K562 (cell line): ENCODE results near the gene GIGYF1. TPM values are rescaled to one million over a fixed set of nuclear protein-coding genes. Genes with fewer than 3 reads are reported as not detected.

ENCODE experiments used
- ATAC-seq: fragments of 200-7000 bp; cut with Tn5 transposase; 3 replicates; pipeline ENCODE4 v1.9.1; 2020; ENCODE audit warnings: moderate library complexity
- BruUV-seq: library from RNA; stranded (reverse); fragments of 400-500 nt; replicated peaks from 2 replicates; lab custom pipeline; 2021; lab: Mats Ljungman, UMichigan
- CTCF ChIA-PET: fragments of 300-600 bp; formaldehyde crosslinking; extraction: SDS; loops from one replicate; lab custom pipeline; 2021; ENCODE audit warnings: low intra/inter-chr PET ratio; lab: Yijun Ruan, JAX
- POLR2A ChIA-PET: fragments of 300-600, 350-650 bp; sonication (Branson Sonifier 250); formaldehyde crosslinking; extraction: SDS; loops from one replicate; lab custom pipeline; 2021; ENCODE audit warnings: antibody characterized with exemption, inconsistent platforms; lab: Yijun Ruan, JAX
- DNase-seq, 4 experiments: peaks; one replicate each; pipeline versions ENCODE4 v3.0.0 to v3.0.0-alpha.2; 2011 to 2018; ENCODE audit warnings: low spot score in 3 of 4, mixed read lengths in 3 of 4; ENCODE audit errors: extremely low read depth in 1 of 4
- FAIRE-seq: peaks from 2 replicates; lab custom pipeline; 2011; peaks lifted over from hg19 to GRCh38; lab: Jason Lieb, UNC
- H2AFZ ChIP-seq: 2 replicates; pipeline ENCODE4 v1.6.0; 2011; ENCODE audit warnings: low read depth, low read length, control low read depth, inconsistent platforms
- H3K27ac ChIP-seq: fragments of 200-600 bp; 3 replicates; pipeline ENCODE4 v1.8.0; 2011; ENCODE audit warnings: low read depth, mild to moderate bottlenecking, control low read depth, inconsistent platforms, low read length, moderate library complexity, mixed read lengths; ENCODE audit errors: extremely low read depth
- H3K27me3 ChIP-seq, 2 experiments: fragments of 300-600 bp in 1 of 2; 2 replicates in 1 of 2; 3 replicates in 1 of 2; pipeline versions ENCODE4 v1.6.0 to v1.8.0; 2011; ENCODE audit warnings: inconsistent platforms in 2 of 2, low read length in 2 of 2, mild to moderate bottlenecking in 1 of 2, mixed read lengths in 1 of 2, moderate library complexity in 1 of 2; ENCODE audit not compliant: control insufficient read depth in 2 of 2, insufficient read depth in 2 of 2
- H3K36me3 ChIP-seq: fragments of 300-600 bp; 3 replicates; pipeline ENCODE4 v1.8.0; 2011; ENCODE audit warnings: mild to moderate bottlenecking, low read length, inconsistent platforms; ENCODE audit not compliant: control insufficient read depth, insufficient read depth
- H3K4me1 ChIP-seq, 2 experiments: fragments of 200-600 bp in 1 of 2; replicated peaks in 1 of 2; 2 replicates in 1 of 2; 3 replicates in 1 of 2; pipeline versions ENCODE4 v1.5.1 to v1.8.0; 2011; ENCODE audit warnings: inconsistent platforms in 2 of 2, low read length in 2 of 2, mild to moderate bottlenecking in 1 of 2, mixed read lengths in 1 of 2, moderate library complexity in 1 of 2; ENCODE audit not compliant: control insufficient read depth in 2 of 2, insufficient read depth in 2 of 2
- H3K4me2 ChIP-seq: 2 replicates; pipeline ENCODE4 v1.6.1; 2011; ENCODE audit warnings: low read length, control low read depth, inconsistent platforms, mixed read lengths; ENCODE audit not compliant: insufficient read depth
- H3K4me3 ChIP-seq: fragments of 200-600 bp; sonication (generic), shearing (Covaris generic); 2 replicates; pipeline ENCODE4 v1.5.1; 2016; ENCODE audit warnings: control low read depth, inconsistent platforms
- H3K79me2 ChIP-seq: fragments of 200-600 bp; 3 replicates; pipeline ENCODE4 v1.8.0; 2011; ENCODE audit warnings: low read length, inconsistent platforms; ENCODE audit not compliant: control insufficient read depth, insufficient read depth
- H3K9ac ChIP-seq, 2 experiments: 2 replicates each; pipeline versions ENCODE4 v1.6.0 to v1.6.1; 2011; ENCODE audit warnings: low read depth in 2 of 2, low read length in 2 of 2, control low read depth in 1 of 2, inconsistent platforms in 1 of 2, mild to moderate bottlenecking in 1 of 2, mixed read lengths in 1 of 2; ENCODE audit not compliant: insufficient read depth in 1 of 2
- H3K9me1 ChIP-seq: one replicate; pipeline ENCODE4 v1.6.0; 2011; ENCODE audit warnings: inconsistent platforms, mild to moderate bottlenecking, low read length, moderate library complexity; ENCODE audit not compliant: control insufficient read depth, insufficient read depth
- H3K9me3 ChIP-seq: replicated peaks from 2 replicates; pipeline ENCODE4 v1.5.1; 2011; ENCODE audit warnings: low read depth, low read length, inconsistent platforms; ENCODE audit not compliant: control insufficient read depth, insufficient read depth
- H4K20me1 ChIP-seq: replicated peaks from 2 replicates; pipeline ENCODE4 v1.6.1; 2011; ENCODE audit warnings: low read length, inconsistent platforms, mixed read lengths; ENCODE audit not compliant: control insufficient read depth, insufficient read depth
- BCOR ChIP-seq: fragments of 450-650 bp; IDR thresholded peaks from 2 replicates; pipeline ENCODE4 v1.6.1; 2016
- EP400 ChIP-seq: fragments of 450-650 bp; IDR thresholded peaks from 2 replicates; pipeline ENCODE4 v1.6.1; 2017; ENCODE audit warnings: antibody characterized with exemption, mild to moderate bottlenecking, moderate library complexity
- ETS2 ChIP-seq: IDR thresholded peaks from 2 replicates; pipeline ENCODE4 v1.6.1; 2016; ENCODE audit warnings: borderline replicate concordance, missing genetic modification characterization, mild to moderate bottlenecking, moderate library complexity, missing compliant biosample characterization; ENCODE audit not compliant: poor library complexity, severe bottlenecking
- FOS ChIP-seq: IDR thresholded peaks from 3 replicates; pipeline ENCODE4 v1.6.1; 2011; ENCODE audit not compliant: insufficient read length; ENCODE audit errors: extremely low read depth
- FOXA3 ChIP-seq, 2 experiments: fragments of 450-650 bp in 1 of 2; sonication (generic) in 1 of 2; formaldehyde crosslinking; IDR thresholded peaks in 1 of 2; conservative IDR thresholded peaks in 1 of 2; 2 replicates each; pipeline versions ENCODE4 v1.4.0 to v1.8.0; 2020 to 2022; ENCODE audit warnings: mild to moderate bottlenecking in 2 of 2, missing genetic modification reagents in 1 of 2
- HNRNPL ChIP-seq: fragments of 200-400 bp; formaldehyde crosslinking; IDR thresholded peaks from 2 replicates; pipeline ENCODE4 v1.6.1; 2017; ENCODE audit warnings: low read depth, mild to moderate bottlenecking, low read length
- KAT8 ChIP-seq: fragments of 450-650 bp; IDR thresholded peaks from 2 replicates; pipeline ENCODE4 v1.6.1; 2016; ENCODE audit warnings: low read depth, mild to moderate bottlenecking
- LARP7 ChIP-seq: fragments of 450-650 bp; IDR thresholded peaks from 2 replicates; pipeline ENCODE4 v1.6.1; 2016
- MEF2D ChIP-seq: conservative IDR thresholded peaks from 2 replicates; pipeline ENCODE4 v1.6.1; 2016; ENCODE audit warnings: low read depth, missing genetic modification characterization, missing compliant biosample characterization
- POLR2B ChIP-seq: fragments of 450-650 bp; IDR thresholded peaks from 2 replicates; pipeline ENCODE4 v1.6.1; 2018; ENCODE audit warnings: low read depth; ENCODE audit not compliant: partially characterized antibody
- RBFOX2 ChIP-seq: fragments of 200-400 bp; formaldehyde crosslinking; IDR thresholded peaks from 2 replicates; pipeline ENCODE4 v1.6.1; 2017; ENCODE audit warnings: low read depth, mild to moderate bottlenecking, low read length, moderate library complexity
- SMAD2 ChIP-seq: fragments of 150-350 bp; IDR thresholded peaks from 2 replicates; pipeline ENCODE4 v1.6.1; 2014; ENCODE audit warnings: low read depth, mild to moderate bottlenecking, low read length
- SP1 ChIP-seq: sonication (generic); formaldehyde crosslinking; IDR thresholded peaks from 2 replicates; pipeline ENCODE4 v1.8.1; 2022; ENCODE audit warnings: mild to moderate bottlenecking, missing genetic modification reagents
- TEAD1 ChIP-seq, 2 experiments: fragments of 450-650 bp in 1 of 2; sonication (generic) in 1 of 2; formaldehyde crosslinking; IDR thresholded peaks; 2 replicates each; pipeline versions ENCODE4 v1.4.0 to v1.8.0; 2020 to 2022; ENCODE audit warnings: mild to moderate bottlenecking in 2 of 2, missing genetic modification reagents in 1 of 2
- TEAD2 ChIP-seq: fragments of 450-650 bp; IDR thresholded peaks from 2 replicates; pipeline ENCODE4 v1.6.1; 2016; ENCODE audit warnings: missing genetic modification characterization, control low read depth, missing compliant biosample characterization
- XRCC3 ChIP-seq: fragments of 450-650 bp; IDR thresholded peaks from 2 replicates; pipeline ENCODE4 v1.6.1; 2017; ENCODE audit warnings: mild to moderate bottlenecking, moderate library complexity
- ZKSCAN3 ChIP-seq: fragments of 250-450 bp; sonication (Bioruptor Pico); IDR thresholded peaks from 2 replicates; pipeline ENCODE4 v1.4.0; 2020
- ZNF12 ChIP-seq: sonication (generic); formaldehyde crosslinking; IDR thresholded peaks from 2 replicates; pipeline ENCODE4 v1.4.0; 2020; ENCODE audit warnings: mild to moderate bottlenecking, missing genetic modification reagents
- ZNF146 ChIP-seq: IDR thresholded peaks from one replicate; pipeline ENCODE4 v1.6.1; 2018; ENCODE audit warnings: missing compliant biosample characterization; ENCODE audit not compliant: unreplicated experiment
- ZNF197 ChIP-seq: fragments of 200-800 bp; sonication (Bioruptor generic); IDR thresholded peaks from 2 replicates; pipeline ENCODE4 v1.6.1; 2016; ENCODE audit warnings: low read depth, missing genetic modification characterization, missing compliant biosample characterization
- ZNF3 ChIP-seq: fragments of 250-450 bp; sonication (Bioruptor Pico); IDR thresholded peaks from 2 replicates; pipeline ENCODE4 v1.5.0; 2021; ENCODE audit warnings: mild to moderate bottlenecking, moderate library complexity
- WGBS: fragments of 100-300 bp; shearing (Covaris generic); methylation state at CpG from one replicate; pipeline ENCODE4 v1.1.6; 2016; ENCODE audit warnings: low coverage, mixed read lengths; ENCODE audit not compliant: insufficient coverage; ENCODE audit errors: missing lambda C conversion rate; 5-methylcytosine and 5-hydroxymethylcytosine counted together
- in situ Hi-C: fragments of 300-500 bp; cut with MboI; formaldehyde crosslinking; loops from 4 replicates; pipeline ENCODE4 v1.15.0; 2018; ENCODE audit warnings: inconsistent platforms, mixed read lengths
- intact Hi-C: fragments of 100-400 bp; cut with micrococcal nuclease; formaldehyde crosslinking; loops from 2 replicates; pipeline ENCODE4 v1.14.2; 2022
- polyA plus RNA-seq, 8 experiments: library from polyadenylated mRNA; depleted of rRNA in 4 of 8; stranded (reverse) in 5 of 8; unstranded in 3 of 8; fragments of >200 nt; fragmentation: Nextera tagmentation in 2 of 8; fragmentation: Illumina TruSeq in 1 of 8; extraction: Ambion mirVana in 2 of 8; extraction: Trizol in 1 of 8; gene quantifications; 2 replicates each; pipeline versions ENCODE4 v1.2.1 to v1.2.3, GENCODE V29; 2011 to 2014; ENCODE audit warnings: inconsistent platforms in 1 of 8, missing spikeins in 1 of 8
- total RNA-seq, 7 experiments: library from RNA; depleted of rRNA in 6 of 7; stranded (reverse); fragments of >200 nt in 6 of 7; fragmentation: Illumina TruSeq in 2 of 7; extraction: Trizol in 2 of 7; gene quantifications; 2 replicates each; pipeline versions ENCODE4 v1.2.1 to v1.2.3, GENCODE V29; 2011 to 2021; ENCODE audit warnings: low replicate concordance in 1 of 7
- TF ChIP-seq, protein P1 (sequence below): sonication (generic); formaldehyde crosslinking; IDR thresholded peaks from 2 replicates; pipeline ENCODE4 v1.8.0; 2022; ENCODE audit warnings: mild to moderate bottlenecking, low read depth, missing genetic modification reagents
- TF ChIP-seq, protein P2 (sequence below): fragments of 450-650 bp; IDR thresholded peaks from 2 replicates; pipeline ENCODE4 v1.6.1; 2016

Gene GIGYF1
- total and polyA plus RNA-seq, 9 of the 15 experiments (the other 6 are each of a cell fraction or from before 2014, with no cell fraction given) = 0.56 to 76.2 (median 16.8) TPM

DNA sequence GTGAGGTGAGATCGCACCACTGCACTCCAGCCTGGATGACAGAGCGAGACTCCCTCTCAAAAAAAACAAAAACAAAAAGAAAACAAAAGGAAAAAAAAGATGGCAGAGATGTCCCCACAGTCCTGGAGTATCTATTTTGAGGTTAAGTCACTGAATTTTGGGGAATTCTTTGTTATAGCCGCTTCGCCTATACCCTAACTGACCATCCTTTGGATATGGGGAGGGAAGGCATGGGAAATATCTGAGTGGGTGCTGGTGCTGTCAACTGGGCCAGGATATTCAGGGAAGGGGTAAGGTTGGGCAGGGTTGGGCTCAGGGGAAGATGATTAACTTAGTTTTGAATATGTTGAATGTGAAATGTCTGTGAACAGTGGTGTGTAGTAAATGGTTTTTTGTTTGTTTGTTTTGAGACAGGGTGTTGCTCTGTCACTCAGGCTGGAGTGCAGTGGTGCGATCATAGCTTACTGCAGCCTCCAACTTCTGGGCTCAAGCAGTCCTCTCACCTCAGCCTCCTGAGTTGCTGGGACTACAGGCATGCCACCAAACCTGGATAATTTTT, 28.8 kb downstream of the GIGYF1 start:
- H3K27ac ChIP-seq = no peak overlapping the region
- H3K9ac ChIP-seq = no peak overlapping the region
- no peaks in the 10 kb centered on the region for H3K9me1 ChIP-seq
- WGBS = 42% methylated on average over 5 of the region's 5 CpGs
- TF ChIP-seq TEAD1 (CRISPR knock-in tag; IDR thresholded peaks at IDR 0.05) (no peak), TEAD2 (tag) (no peak), POLR2B (no peak), XRCC3 (no peak), ZNF12 (peak; percentile 96), ZNF3 (CRISPR knock-in tag) (no peak), LARP7 (0 out of 2 replicates have a peak, but pooled peaks have one; percentile 8), SP1 (CRISPR knock-in tag) (no peak), SMAD2 (no peak), ZNF146 (CRISPR knock-in tag) (no peak), ZKSCAN3 (CRISPR knock-in tag) (no peak), MEF2D (tag) (no peak), HNRNPL (no peak), EP400 (no peak), RBFOX2 (no peak), FOXA3 (CRISPR knock-in tag; conservative IDR thresholded peaks at IDR 0.05 in 1 of 2, IDR thresholded peaks at IDR 0.05 in 1 of 2) (no peak), ETS2 (tag) (no peak), FOS (no peak), ZNF197 (no peak), BCOR (0 out of 2 replicates have a peak, but pooled peaks have one; percentile 12), KAT8 (no peak)
- TF ChIP-seq, protein P1, sequence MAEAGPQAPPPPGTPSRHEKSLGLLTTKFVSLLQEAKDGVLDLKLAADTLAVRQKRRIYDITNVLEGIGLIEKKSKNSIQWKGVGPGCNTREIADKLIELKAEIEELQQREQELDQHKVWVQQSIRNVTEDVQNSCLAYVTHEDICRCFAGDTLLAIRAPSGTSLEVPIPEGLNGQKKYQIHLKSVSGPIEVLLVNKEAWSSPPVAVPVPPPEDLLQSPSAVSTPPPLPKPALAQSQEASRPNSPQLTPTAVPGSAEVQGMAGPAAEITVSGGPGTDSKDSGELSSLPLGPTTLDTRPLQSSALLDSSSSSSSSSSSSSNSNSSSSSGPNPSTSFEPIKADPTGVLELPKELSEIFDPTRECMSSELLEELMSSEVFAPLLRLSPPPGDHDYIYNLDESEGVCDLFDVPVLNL (CRISPR knock-in tag) = no peak
- TF ChIP-seq, protein P2, sequence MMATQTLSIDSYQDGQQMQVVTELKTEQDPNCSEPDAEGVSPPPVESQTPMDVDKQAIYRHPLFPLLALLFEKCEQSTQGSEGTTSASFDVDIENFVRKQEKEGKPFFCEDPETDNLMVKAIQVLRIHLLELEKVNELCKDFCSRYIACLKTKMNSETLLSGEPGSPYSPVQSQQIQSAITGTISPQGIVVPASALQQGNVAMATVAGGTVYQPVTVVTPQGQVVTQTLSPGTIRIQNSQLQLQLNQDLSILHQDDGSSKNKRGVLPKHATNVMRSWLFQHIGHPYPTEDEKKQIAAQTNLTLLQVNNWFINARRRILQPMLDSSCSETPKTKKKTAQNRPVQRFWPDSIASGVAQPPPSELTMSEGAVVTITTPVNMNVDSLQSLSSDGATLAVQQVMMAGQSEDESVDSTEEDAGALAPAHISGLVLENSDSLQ = no peak
- H3K4me1 ChIP-seq = peaks cover 0 to 7% of the 10 kb centered on the region in 2 experiments; a peak in 2 of 5 replicates
- H3K36me3 ChIP-seq = no peaks in the 10 kb centered on the region
- no peaks in the 10 kb centered on the region for H4K20me1 ChIP-seq
- ATAC-seq (no peak), FAIRE-seq (no peak), DNase-seq (peak in 1 of 4 experiments; percentile 5)
- no peak overlapping the region for H3K4me3 ChIP-seq
- H2AFZ ChIP-seq = no peak overlapping the region
- no peak overlapping the region for H3K4me2 ChIP-seq
- no peaks in the 10 kb centered on the region for H3K9me3 ChIP-seq
- H3K79me2 ChIP-seq = no peaks in the 10 kb centered on the region
- peaks cover 0 to 6% of the 10 kb centered on the region in 2 experiments; a peak in 1 of 5 replicates for H3K27me3 ChIP-seq
- ChIA-PET CTCF (no interaction called here), POLR2A (interaction anchor here (0.6 to 1.5 kb wide), 4 partner anchors 8 to 35 kb away, joined by 3 to 4 read pairs (median 3); partner anchors contain the start of genes ACTL6B and GNB2)
- intact Hi-C loops (no loop called here), in situ Hi-C loops (no loop called here)
- no TSS peak for BruUV-seq
